8988T (cell line): Measurements from ENCODE around the gene FAM161A.
"Not testable (repeated sequence)": the region's sequence is repeated elsewhere in the genome, so short reads cannot be mapped to it uniquely, and the experiment has no call there.

Source experiments
- DNase-seq: peaks from one replicate; pipeline ENCODE4 v3.0.0; 2011

FAM161A gene

DNA sequence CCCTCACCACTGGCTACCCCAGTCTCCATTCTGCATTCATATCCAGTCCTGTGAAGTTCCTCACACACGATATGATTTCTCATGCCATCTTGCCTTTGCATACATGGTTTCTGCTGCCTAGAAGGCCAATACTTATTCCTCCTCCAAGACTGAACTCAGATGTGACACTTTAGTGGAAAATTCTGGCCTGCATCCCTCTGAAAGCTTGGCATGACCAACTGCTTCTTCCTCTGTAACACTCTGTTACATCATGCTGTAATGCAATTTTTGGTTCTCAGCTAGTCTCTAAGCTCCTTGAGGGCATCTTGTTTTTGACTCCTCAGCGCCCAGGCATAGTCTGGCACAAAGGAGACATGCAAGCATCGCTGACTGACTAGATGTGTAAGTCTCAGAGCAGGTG, 12.6 kb downstream of the FAM161A start:
- no peak for DNase-seq

DNA sequence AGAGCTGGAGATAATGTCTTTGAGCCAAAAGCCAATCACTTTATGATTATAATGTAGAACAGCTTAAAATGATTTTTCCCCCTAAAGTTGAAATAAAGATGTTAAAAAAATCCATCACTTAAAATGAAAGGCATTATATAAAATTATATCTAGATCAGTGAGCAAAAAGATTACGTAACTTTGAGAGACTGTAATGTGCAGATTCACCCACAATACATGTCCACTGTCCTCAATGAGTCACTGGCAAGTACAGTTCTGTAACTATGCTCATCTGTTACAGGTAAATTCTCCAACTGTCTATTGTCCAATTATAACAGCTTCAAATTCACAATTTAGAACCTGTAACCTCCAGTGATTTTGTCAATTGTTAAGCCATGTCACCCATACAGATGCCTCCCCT, 19.0 kb downstream of the FAM161A start:
- DNase-seq, result no peak

DNA sequence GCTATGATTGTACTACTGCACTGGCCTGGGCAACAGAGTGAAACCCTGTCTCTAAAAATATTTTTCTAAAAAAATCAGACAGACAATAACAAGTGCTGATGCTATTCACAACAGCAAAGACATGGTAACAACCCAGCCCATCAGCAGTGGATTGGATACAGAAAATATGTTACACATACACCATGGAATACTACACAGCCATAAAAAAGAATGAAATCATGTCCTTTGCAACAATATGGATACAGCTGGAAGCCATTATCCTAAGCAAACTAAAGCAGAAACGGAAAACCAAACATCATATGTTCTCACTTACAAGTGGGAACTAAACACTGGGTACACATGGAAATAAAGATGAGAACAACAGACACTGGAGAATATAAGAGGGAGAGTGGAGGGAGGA, 19.9 kb downstream of the FAM161A start:
- no peak for DNase-seq

DNA sequence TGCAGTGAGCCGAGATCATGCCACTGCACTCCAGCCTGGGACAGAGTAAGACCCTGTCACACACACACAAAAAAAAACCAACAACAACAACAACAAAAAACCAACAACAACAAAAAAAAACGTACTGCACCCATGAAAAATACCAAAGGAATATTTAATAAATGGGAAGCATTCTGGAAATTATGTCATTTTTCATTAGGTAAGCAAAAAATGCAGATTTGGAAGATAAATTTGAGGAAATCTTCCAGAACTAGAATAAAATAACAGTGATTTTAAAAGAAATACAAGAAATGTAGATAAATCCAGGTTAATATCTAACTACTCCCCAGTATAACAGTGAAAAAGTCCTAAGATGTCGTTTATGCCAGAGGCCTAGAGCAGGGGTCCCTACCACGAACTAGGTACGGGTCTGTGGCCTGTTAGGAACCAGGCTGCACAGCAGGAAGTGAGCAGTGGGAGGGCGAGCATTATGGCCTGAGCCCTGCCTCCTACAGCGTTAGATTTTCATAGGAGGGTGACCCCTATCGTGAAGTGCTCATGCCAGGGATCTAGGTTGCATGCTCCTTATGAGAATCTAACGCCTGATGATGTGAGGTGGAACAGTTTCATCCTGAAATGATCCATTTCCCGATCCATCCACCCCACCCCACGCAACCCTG, 21.5 kb downstream of the FAM161A start:
- DNase-seq, result no peak

DNA sequence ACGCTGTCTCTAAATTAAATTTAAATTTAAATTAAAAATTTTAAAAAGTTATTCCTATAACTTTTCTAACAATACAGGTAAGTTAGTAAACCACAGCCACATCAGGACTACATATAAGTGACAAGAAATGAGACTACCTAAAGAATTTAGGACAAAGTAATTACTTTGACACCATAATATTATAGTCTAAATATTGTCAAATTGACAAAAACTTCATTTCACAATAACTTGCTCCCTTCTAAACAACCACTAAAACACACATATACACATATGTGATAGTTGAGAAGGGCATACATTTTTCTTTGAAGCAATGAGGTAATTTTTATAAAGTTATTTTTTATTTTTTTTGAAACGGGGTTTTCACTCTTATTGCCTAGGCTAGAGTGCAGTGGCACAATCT, 31.6 kb downstream of the FAM161A start:
- no peak for DNase-seq

DNA sequence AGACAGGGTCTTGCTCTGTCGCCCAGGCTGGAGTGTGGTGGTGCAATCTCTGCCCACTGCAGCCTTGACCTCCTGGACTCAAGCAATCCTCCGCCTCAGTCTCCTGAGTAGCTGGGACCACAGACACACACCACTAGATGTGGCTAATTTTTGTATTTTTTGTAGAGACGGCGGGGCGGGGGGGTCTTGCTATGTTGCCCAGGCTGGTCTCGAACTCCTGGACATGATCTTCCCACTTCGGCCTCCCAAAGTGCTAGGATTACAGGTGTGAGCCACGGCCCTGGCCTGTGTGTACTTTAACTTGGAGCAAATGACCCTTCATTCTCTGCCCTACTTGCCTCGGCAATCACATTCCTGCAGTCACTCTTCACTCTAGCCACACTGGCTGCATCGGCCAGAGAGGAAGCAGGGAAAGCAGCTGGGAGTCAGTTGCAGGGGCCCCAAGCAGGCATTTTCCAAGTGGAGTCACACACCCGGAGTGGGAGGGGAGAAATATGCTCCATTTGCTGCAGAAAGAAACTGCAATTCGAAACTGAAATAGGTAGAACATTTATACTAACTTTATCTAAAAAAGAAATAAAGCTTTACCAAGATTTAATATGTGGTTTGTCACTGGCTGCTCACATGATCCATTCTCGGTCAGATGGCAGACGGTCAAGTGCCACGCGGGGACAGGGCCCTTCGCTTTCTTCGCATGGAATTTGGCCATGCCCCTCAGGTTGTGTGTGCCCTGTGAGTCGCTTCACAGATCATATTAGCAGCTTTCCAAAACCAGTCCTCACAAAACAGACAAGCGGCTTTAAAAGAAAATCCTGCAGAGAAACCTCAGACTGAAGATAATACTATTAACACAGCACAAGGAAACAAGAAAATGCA, 37.1 kb downstream of the FAM161A start:
- DNase-seq, result no peak

DNA sequence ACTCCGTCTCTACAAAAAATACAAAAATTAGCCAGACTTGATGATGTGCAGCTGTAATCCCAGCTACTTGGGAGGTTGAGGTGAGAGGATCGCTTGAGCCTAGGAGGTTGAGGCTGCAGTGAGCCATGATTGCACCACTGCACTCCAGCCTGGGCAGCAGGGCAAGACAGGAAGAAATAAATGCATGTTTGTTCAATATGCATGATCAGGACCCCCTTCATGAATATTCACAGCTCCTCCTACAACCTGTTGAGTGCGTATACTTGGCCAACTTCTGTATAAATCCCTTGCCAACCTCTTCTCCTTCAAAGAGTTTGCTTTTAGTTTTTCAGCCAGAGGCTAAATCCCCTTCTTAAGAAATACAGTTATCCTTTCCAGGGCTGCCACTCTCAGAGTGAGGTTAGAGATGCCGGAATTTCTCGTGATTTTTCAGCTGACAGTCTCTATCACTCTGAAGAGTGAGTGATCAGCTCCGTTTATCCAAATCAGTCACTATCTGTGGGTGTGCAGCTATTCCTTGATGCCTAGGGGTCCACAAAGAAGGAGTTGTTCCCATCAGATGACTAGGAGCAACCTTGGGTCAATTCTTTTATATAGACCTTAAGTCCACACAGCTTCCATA, 39.2 kb downstream of the FAM161A start:
- no peak for DNase-seq

DNA sequence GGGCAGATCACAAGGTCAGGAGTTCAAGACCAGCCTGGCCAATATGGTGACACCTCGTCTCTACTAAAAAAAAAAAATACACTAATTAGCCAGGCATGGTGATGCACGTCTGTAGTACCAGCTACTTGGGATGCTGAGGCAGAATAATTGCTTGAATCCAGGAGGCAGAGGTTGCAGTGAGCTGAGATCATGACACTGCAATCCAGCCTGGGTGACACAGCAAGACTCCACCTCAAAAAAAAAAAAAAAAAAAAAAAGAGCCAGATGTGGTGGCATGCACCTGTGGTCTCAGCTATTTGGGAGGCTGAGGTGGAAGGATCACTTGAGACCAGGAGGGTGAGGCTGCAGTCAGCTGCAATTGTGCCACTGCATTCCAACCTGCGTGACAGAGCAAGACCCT, 40.5 kb downstream of the FAM161A start:
- not testable (repeated sequence) for DNase-seq

DNA sequence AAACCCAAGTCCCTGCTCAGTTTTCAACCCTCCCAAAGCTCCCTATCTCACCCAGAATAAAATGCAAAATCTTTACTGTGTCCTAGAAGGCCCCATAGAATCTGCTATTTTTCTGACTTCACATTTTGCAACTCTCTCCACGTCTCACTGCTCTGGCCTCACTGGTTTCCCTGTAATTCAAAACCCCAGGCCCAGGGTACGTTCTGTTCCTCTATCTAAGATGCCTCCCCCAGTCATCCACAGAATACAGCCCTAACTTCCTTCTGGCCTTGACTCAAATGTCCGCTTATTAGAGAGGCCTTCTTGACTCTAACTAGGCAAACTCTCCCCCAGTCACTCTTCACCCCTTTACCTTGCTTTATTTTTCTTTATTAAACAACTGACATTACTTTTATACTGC, 42.0 kb downstream of the FAM161A start:
- no peak for DNase-seq

DNA sequence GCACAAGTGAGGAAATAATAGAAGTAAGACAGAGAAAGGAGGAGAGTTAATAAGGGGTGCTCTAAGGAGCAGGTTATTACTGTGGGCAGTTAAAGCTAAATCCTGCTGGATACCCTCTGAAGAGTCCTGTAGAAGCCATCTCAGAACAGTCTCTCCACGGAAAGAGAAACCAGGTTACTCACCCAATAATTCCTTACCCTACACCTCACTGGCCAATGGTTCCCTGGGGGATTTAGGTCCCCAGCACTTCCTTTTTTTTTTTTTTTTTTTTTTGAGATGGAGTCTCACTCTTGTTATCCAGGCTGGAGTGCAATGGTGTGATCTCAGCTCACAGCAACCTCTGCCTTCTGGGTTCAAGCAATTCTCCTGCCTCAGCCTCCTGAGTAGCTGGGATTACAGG, 43.7 kb downstream of the FAM161A start:
- not testable (repeated sequence) for DNase-seq

DNA sequence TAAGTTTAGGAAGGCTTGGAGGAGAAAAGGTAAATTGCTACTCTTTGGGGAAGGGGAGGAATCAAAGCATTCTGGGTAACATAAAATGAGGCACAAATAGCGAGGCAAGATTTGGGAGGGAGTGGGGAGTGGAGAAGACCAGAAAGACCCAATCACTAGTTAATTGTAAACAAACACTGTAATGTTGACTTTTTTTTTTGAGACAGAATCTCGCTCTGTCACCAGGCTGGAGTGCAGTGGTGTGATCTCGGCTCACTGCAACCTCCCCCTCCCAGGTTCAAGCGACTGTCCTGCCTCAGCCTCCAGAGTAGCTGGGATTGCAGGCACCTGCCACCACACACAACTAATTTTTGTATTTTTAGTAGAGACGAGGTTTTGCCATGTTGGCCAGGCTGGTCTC, 45.2 kb downstream of the FAM161A start:
- not testable (repeated sequence) for DNase-seq

DNA sequence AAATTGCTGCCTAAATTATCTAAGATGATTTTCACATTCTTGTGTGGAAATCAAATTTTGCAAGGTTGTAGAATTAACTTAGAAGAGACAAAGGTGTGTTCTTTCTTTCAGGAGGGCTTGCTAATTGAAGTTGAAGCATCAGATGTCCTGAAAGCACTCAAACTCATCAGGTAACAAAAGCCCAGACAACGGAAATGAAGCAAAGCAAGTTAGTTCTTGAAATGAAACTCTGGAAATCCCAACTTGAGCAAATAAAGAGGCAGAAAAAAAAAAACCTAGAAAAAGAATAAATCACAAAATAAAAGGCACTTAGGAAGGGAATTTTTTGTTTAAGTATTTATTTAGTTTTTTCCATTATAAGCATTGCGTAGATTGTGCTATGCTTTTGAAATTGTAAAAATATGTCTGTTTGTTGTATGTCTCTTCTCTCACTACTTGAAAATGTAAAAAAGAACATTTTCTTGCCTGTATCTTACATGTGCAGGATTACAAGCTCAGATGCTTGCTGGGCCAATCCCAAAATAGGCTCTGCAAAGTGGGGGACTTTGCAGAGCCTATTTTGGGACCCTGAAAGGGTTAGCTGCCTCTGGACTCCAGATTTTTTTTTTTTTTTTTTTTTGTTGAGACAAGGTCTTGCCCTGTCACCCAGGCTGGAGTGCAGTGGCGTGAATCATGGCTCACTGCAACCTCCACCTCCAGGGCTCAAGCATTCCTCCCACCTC, 46.7 kb downstream of the FAM161A start:
- DNase-seq, result no peak

DNA sequence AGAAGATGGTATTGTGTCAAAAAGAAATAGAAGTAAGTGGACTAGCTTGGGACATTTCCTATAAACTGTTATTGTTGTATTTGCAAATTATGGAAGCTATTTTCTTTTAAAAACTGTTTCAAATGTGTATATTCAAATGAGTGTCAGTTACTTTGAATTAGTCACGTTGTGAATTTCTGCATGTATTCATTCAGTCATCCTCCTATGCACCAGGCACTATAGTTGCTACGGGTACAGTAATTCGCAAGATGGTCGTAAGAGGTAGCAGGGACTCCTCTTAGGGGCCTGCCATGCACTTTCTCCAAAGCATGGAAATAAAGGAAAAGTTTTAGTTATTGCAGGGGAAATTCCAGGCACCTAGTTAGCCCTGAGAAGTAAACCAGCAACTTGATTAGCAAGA, 51.3 kb downstream of the FAM161A start:
- DNase-seq, result no peak

DNA sequence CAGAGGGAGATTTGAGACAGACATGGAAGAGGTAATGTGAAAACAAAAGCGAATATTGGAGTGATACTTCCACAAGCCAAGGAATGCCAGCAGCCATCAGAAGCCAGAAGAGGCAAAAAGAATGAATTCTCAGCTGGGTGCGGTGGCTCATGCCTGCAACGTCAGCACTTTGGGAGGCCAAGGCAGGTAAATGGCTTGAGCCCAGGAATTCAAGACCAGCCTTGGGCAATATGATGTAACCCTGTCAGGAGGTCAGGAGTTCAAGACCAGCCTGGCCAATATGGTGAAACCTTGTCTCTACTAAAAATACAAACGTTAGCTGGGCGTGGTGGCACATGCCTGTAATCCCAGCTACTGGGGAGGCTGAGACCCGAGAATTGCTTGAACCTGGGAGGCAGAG, 54.8 kb downstream of the FAM161A start:
- DNase-seq, result no peak

DNA sequence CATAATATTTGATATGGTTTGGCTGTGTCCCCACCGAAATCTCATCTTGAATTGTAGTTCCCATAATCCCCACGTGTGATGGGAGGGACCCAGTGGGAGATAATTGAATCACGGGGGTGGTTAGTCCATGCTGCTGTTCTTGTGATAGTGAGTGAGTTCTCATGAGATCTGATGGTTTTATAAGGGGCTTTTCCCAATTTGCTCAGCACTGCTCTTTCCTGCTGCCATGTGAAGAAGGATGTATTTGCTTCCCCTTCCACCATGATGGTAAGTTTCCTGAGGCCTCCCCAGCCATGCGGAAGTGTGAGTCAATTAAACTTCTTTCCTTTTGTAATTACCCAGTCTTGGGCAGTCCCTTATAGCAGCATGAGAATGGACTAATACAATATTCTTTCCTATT, 56.4 kb downstream of the FAM161A start:
- DNase-seq, result not testable (repeated sequence)

DNA sequence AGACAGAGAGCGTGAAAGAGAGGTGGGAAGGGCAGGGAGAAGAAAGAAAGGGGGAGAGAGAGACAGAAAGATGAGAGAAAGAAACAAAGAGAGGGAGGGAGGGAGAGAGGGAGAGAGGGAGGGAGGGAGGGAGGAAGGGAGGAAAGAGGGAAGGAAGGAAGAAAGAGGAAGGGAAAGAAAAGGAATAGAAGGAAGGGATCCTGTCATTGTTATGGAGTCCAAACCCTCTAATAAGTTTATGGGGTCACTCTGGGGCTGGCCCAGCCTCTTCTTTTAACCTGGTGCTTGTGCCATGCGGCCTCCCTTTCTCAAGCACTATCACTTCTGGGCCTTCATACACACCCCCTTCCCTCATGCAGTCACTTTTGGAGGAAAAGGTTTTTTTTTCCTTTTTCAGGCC, 58.5 kb downstream of the FAM161A start:
- DNase-seq, result no peak

DNA sequence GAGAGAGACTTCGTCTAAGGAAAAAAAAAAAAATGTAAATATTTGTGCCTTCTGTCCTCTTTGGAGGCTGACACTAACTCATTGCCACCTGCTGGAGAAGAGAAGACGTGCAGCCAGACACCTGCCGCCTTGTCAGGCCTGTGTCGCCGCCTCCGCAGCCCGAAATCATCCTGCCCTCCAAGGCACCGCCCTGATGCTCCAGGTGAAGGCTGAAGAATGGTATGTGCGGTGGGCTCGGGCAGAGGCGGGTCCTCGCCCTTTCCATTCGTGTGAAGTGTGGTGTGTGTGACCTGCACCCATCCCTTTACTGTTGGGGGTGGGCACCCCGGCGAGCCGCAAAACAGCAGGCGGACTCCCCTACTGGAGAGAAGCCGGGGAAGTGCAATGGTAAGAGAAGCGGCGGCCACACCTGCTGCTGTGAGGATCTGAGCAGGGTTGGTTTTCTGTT, 60.4 kb downstream of the FAM161A start:
- peak; percentile 70 for DNase-seq

DNA sequence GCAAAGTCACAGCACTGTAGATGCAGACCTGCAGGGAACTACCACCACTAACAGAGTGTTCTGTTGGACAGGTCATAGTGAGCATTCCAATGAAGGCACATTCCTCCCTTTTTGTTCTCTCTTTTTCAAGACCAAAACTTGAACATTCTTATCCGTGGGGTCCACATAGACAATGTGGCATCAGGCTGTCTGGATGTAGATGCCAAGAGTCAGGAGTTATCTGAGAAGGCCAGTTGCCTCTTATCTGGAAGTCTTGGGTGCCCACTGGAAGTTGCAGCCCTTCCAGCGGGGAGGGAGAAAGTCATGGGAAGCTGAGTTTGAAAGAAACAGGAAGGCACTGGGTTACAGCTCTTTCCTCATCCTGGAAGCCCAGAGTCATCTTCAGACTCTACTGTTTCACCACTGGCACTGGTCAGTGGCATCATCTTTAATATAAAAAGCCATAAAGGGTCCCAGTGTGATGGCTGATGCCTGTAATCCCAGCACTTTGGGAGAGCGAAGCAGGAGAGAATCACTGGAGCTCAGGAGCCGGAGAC, 61.4 kb downstream of the FAM161A start:
- DNase-seq, result no peak

DNA sequence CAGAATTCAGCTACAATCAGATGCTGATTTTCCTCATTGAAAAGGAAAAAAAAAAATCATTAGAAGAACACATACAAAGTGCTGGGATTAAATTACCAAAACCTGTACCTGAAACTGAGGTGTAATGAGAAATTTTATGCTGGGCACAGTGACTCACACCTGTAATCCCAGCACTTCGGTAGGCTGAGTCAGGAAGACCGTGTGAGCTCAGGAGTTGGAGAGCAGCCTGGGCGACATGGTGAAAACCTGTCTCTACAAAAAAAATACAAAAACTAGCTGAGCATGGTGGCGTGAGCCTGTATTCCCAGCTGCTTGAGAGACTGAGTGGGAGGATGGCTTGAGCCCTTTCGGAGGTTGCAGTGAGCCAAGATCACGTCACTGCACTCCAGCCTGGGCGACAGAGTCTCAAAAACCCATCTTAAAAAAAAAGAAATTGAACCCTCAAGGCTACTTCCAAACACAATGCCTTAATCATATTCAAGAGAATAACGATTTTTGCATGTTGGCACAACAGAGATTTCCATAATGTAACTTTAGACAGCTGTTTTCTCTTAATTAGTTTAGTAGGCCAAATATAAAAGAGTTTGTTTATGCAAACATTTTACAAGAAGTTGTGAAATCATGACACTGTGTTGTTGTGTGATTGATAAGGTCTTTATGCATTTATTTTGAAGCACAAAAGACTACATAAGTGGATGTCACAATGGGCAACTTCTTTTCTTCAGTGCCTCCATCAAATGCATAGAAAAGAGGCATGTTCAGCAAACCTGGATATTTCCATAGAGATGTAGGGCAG, 63.9 kb downstream of the FAM161A start:
- no peak for DNase-seq

DNA sequence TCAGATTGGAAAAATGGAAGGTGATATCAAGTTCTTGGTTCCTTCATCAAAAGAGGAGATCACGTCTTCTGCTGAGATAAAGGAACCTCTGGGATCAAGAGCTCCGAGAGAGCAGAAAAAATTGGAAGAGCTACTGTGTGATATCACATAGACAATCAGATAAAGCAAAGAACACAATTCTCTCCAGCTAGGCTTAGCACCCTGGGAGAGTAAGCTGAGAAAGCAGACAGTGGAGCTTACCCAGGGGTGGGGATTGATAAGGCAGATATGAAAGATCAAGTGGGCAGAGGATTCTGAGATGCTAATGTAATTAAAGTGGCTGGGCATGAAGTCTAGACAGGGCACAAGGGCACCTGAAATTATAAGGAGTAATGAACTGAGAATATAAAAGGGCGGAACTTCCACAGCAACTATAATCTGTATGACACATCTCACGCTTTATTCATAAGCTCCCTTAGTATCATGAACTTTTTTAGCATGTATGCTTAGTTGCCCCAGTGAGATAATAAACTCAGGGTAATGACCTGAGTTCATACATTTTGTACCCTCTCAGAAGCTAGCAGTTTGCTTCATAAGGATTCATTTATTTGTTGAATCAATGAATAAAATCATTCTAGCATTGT, 65.8 kb downstream of the FAM161A start:
- DNase-seq, result no peak

DNA sequence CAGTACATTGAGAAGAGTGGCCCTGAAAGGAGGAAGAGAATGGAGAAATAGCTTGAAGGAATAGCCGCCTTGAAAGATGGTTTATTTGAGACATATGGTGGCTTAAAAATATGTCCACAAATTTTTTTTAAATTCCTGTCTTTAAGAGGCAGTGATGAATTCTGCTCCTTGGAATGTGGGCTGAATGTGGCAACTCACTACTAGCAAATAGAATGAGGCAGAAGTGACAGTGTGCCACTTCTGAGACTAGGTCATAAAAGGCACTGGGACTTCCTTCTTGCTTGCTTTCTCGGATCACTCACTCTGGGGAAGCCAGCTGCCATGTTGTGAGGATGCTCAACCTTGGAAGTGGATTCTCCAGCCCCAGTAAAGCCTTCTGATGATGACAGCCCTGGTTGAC, 67.0 kb downstream of the FAM161A start:
- DNase-seq, result no peak

DNA sequence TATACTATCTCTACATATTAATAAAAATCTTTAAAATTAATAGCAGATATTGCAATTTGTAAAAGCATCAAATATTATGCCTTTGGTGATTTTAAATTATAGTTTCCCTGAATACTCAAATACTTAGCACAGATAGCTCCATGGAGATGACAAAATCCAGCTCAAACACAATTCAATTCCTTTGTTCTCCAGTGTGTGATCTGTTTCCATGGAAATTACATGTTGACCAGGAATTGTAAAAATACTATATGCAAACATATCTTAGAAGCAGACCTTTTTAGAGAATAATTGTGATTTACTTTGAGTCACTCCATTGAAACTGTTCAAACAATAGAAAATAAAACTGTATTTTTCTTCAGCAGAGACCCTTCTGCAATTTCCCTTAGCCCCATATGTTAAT, 68.3 kb downstream of the FAM161A start:
- DNase-seq, result no peak
